Measurements from ENCODE around the gene TGOLN2.
"Not testable (repeated sequence)": the region's sequence is repeated elsewhere in the genome, so short reads cannot be mapped to it uniquely, and the experiment has no call there.

The TGOLN2 gene

DNA sequence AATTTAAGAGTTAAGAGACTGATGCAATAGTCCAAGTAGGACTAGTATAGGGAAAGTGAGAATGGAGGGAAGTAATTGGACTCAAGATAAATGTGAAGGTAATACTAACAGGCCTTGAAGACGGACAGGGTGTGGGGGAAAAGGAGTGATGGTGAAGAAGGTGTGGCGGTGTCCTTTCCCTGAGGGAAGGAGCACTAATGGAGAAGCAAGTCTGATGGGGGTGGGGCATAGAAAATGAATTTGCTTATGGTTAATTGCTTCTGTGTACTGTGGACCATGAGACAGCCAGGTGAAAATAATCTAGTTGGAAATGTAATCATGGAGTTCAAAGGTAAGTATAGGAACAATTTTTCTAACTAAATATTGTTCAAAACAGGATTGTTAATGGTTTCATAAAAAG lies 7.1 kb upstream of the TGOLN2 start:
- FAIRE-seq = no peak

DNA sequence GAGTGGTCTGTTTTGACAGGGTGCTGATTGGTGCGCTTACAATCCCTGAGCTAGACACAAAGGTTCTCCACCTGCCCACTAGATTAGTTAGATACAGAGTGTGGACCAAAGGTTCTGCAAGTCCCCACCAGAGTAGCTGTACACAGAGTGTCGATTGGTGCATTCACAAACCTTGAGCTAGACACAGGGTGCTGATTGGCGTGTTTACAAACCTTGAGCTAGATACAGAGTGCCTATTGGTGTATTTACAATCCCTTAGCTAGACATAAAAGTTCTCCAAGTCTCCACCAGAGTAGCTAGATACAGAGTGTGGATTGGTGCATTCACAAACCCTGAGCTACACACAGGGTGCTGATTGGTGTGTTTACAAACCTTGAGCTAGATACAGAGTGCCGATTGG lies 6.1 kb upstream of the TGOLN2 start:
- not testable (repeated sequence) for FAIRE-seq

DNA sequence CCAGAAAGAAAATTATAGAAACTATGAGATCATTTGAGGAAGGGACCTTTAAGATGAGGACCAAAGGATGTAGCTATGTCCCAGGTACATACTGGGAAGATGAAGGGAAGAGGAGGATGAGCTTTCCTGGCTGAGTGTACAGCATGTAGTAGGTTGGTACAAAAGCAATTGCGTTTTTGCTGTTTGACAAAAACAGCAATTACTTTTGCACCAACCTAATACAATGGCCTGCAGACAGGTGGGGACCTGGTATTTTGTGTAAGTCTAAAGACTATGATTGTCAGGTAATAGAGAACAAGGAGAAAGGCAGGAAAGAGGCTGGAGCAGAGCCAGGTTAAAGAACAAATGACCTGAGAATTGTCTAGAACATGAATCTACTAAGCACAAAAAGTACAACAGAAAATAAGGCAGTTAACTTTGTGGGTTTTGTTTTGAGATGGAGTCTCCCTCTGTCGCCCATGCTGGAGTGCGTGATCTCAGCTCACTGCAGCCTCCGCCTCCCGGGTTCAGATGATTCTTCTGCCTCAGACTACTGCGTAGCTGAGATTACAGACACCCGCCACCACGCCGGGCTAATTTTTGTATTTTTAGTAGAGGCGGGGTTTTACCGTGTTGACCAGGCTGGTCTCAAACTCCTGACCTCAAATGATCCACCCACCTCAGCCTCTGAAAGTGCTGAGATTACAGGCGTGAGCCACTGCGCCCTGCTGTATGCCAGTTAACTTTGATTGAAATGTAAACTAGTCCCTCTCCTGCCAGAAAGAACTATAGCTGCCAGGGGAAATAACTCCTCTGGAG lies 3.2 kb upstream of the TGOLN2 start:
- no peak for FAIRE-seq

DNA sequence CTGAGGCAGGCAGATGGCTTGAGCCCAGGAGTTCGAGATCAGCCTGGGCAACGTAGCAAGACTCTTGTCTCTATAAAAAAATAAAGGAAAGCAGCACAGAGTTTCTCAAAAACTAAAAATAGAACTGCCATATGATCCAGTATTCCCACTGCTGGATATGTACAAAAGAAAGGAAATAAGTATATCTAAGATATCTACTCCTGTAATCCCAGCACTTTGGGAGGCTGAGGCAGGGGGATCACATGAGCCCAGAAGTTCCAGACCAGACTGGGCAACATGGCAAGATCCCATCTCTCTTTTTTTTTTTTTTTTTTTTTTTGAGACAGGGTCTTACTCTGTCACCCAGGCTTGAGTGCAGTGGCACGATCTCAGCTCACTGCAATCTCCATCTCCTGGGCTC lies 1.9 kb upstream of the TGOLN2 start:
- not testable (repeated sequence) for FAIRE-seq

- no peak for FAIRE-seq
Observed at GRCh38 chr2:85329181-85329651, 1.4 kb upstream of the TGOLN2 start.

- FAIRE-seq = no peak
Observed at GRCh38 chr2:85327160-85327821, 498 bp downstream of the TGOLN2 start.

GRCh38 chr2:85326406-85327159 lies 1.2 kb downstream of the TGOLN2 start:
- no peak for FAIRE-seq

DNA sequence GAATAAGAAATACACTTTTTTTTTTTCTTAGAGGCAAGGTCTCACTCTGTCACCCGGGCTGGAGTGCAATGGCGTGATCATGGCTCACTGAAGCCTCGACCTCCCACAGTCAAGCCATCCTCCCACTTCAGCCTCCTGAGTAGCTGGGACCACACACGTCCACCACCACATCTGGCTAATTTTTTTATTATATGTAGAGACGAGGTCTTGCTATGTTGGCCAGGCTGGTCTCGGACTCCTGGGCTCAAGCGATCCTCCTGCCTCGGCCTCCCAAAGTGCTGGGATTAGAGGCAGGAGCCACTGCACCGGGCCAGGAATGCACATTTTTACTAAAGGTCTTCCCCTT lies 2.4 kb downstream of the TGOLN2 start:
- no peak for FAIRE-seq

GRCh38 chr2:85324639-85325465 lies 2.9 kb downstream of the TGOLN2 start:
- FAIRE-seq = no peak

- not testable (repeated sequence) for FAIRE-seq
Observed at GRCh38 chr2:85323988-85324367, 3.8 kb downstream of the TGOLN2 start.

DNA sequence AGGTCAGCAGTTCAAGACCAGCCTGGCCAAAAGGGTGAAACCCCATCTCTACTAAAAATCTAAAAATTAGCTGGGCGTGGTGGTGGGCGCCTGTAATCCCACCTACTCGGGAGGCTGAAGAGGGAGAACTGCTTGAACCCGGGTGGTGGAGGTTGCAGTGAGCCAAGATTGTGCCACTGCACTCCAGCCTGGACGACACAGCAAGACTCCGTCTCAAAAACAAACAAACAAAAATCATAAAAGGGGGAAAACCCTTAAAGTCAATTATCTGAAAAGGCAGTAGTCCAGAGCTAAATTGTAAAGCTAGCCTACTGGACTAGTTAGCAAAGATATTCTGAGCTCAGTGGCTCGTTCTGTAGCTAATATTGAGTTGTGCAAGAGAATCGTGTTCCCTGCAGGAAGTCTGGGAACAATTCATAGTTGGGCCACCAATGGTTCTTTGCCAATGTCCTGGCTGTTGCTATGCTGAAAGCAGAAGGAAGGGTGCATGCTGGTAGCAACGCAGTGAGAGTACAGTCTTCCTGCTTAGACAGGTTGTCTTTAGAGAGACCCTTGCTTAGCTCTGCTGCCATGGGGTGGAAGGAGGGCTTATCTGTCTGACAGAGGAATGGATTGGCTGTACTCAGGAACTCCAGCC lies 4.3 kb downstream of the TGOLN2 start:
- no peak for FAIRE-seq

DNA sequence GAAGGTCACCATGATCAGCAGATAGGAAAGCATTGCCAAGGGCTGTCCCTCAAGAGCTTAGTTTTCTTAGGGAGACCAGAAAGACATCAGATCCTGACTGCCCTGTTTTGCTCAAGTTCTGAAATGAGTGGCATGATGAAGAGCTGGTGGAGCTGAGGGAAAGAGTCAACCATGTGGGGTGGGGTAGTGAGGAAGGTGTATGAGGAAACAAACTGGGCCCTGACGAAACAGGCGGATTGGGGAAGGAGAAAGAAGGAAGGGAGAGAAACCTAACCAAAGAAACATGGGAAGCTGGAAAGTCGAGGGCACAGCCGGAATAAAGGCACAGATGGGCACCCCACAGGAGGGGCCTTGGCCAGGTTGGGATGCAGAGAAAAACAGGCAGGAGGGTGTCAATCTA lies 8.0 kb downstream of the TGOLN2 start:
- FAIRE-seq = no peak

- FAIRE-seq = no peak
Observed at GRCh38 chr2:85318222-85319074, 9.3 kb downstream of the TGOLN2 start.

GRCh38 chr2:85315921-85316320 lies 11.9 kb downstream of the TGOLN2 start:
- not testable (repeated sequence) for FAIRE-seq

GRCh38 chr2:85314884-85315242 lies 12.9 kb downstream of the TGOLN2 start:
- FAIRE-seq = no peak

DNA sequence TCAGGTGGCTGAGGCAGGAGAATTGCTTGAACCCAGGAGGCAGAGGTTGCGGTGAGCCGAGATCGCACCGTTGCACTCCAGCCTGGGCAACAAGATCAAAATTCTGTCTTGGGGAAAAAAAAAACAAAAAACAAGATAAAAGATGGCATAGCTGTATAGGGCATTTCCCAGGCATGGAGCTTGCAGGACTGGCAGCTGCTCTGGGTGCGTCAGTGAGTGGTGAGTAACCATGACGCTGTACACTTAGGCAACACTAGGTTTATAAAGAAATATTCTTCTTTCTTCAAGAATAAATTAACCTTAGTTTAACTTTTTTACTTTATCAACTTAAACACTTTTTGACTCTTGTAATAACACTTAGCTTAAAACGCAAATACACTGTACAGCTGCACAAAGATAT lies 15.4 kb downstream of the TGOLN2 start:
- no peak for FAIRE-seq

DNA sequence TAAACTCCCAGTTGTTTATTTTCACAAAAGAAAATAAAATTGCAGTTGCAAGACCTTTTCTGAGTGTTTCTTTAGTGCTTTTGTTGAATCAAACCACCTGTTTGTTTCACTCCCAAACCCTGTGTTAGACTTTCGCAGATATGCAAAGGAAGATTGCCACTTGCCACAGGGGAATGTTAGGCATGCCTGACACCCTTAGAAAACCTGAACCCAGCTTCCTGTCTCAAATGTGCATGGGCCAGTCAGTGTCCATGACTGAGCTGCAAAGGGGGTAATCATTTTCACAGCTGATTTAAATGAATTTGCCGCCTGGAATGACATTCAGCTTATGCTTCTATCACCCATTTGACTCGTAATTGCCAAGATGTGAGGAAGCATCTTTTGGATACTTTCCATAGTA lies 17.5 kb downstream of the TGOLN2 start:
- FAIRE-seq = no peak

DNA sequence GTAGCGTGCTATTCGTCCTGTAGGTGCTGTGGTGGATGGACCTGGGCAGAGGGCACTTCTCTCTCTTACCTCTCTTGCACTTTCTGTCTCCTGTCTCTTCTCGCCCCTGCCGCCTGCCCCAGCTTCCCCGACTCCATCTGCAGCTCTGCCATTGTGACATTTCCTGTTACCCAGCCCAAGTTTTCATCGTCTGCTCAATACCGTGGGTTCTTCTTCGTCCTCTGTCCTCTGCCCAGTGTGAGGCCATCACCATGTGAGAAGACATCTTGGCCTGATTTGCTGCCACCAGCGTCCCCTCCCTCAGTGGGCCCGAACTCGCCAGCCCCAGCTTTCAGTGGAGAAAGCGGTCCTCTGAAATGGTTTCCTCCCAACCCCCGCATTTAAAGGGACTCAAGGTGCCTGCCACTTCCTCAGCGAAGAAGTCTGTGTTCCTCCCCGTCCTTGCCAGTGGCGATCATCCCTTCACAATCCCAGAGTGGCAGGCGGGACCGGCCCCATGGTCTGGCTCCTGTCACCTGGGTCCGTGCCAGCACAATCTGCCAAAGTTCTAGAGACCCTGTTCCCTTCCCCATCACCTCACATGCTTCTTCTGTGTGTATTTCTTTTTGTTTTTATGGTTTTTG lies 18.0 kb downstream of the TGOLN2 start:
- no peak for FAIRE-seq

DNA sequence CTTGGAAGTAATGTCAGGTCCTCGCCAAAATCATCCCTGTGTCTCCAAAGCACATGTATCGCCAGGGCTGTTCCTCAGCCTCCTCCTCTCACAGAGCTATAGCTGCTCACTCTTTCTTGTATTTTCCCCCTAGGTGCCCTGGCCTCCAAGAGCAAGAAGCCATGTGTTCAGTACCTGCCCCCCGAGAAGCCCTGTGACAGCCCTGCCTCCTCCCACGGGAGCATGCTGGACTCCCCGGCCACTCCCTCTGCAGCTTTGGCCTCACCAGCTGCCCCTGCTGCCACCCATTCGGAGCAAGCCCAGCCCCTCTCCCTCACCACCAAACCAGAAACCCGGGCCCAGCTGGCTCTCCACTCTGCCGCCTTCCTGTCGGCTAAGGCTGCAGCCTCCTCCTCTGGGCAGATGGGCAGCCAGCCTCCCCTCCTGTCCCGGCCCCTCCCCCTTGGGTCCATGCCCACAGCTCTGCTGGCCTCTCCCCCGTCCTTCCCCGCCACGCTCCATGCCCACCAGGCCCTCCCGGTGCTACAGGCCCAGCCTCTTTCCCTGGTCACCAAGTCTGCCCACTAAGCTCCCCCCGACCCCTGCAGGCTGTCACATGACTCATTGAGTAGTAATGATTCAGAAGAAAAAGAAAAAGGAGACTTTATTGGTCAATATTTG lies 18.8 kb downstream of the TGOLN2 start:
- no peak for FAIRE-seq

GRCh38 chr2:85308201-85308600 lies 19.6 kb downstream of the TGOLN2 start:
- no peak for FAIRE-seq

DNA sequence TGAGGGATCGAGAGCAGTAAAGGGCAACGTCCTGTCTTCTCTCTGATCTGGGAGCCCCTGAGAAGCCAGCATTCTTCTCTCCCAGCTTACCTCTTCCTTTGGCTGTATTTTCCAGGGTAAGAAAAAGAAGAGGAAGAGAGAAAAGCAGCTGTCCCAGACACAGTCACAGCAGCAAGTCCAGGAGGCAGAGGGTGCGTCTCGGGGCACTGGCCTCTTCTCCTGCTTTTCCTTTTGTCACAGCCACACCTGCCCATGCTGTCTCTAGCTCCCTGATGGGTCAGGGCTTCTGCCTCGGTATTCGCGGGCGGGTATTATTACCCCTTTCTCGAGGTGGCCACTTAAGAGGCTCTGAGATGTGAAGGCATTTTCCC lies 20.3 kb downstream of the TGOLN2 start:
- no peak for FAIRE-seq

All from A204.1 (cell line).